ENCODE measurements around the gene GRIN2C. TPM values are rescaled to one million over a fixed set of nuclear protein-coding genes. Genes with fewer than 3 reads are reported as not detected.

Gene GRIN2C
- total RNA-seq, 1 donor from 2014 or later = 0.52 TPM

DNA sequence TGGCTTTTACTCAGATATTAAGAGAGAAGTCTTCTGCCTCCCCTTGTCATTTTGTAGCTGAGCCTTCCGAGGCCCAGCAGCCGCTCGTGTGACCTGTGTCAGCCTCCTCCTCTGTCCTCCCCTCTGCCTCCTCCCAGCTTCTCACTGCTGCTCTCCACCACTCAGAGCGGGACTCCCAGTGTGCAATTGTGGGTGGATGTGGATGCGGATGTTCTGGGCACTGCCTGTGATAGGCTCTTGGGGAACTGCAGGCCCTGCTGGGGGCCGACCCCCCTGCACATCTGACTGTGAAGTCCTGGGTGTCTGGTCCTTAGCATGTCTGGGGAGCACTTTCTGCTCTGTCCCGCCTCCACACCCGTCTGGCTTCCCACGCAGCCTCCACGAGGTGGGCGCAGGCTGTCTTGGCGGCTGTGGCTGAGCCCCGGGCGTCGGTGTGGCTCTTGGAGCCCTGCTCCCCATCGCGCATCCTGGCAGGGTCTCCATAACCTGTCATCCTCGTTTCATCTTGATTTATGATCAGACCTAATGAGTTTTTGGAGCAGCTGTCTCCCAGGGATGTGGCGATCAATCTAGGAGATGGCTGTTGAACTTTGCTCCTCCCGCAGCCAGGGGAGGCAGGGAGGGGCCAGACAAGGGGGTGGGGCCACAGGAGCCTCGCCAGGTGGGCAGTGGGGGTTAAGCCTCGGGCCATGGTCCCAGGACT, 28.1 kb downstream of the GRIN2C start:
- DNase-seq (no peak), ATAC-seq (no peak)
- intact Hi-C loops (cut with micrococcal nuclease) = no loop called here

DNA sequence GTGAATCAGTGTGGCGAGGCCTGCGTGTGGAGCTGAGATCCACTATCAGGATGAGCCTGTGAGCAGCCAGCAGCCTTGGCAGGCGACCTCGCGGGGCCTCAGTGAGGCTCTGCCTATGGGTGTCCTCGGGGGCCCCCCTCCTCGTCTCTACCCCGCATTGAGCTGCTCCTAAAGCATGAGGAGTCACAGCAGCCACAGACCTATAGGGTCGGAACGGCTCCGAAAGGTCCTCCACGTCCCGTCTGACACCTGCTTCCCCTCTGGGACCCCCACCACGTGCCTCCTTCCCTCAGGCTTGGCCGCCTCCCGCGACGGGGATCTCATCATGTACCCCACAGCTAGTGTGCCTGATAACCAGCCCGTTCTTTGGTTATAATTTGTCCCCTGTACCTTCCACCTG, 28.8 kb downstream of the GRIN2C start:
- DNase-seq (no peak), ATAC-seq (no peak)
- intact Hi-C loops (cut with micrococcal nuclease) = no loop called here

DNA sequence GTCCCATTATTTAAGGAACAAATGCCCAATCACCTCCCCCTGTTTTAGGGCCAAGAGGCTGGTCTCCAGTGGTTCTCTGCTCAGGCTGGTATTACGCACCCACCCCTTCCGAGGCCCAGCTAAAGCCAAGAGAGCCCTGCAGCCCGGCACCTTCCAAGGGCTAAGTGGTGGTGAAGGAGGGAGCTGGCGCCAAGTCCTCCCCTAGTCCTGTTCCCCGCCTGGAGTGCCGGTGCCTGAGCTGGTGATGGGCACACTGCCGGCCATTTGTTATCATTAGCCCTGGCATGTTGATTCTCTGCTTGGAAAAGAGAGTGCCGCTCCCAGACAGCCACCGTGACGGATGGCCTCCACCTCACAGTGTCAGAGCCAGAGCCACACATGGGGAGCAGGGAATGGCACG, 31.9 kb downstream of the GRIN2C start:
- ATAC-seq (no peak), DNase-seq (no peak)
- intact Hi-C loops (cut with micrococcal nuclease) = no loop called here

DNA sequence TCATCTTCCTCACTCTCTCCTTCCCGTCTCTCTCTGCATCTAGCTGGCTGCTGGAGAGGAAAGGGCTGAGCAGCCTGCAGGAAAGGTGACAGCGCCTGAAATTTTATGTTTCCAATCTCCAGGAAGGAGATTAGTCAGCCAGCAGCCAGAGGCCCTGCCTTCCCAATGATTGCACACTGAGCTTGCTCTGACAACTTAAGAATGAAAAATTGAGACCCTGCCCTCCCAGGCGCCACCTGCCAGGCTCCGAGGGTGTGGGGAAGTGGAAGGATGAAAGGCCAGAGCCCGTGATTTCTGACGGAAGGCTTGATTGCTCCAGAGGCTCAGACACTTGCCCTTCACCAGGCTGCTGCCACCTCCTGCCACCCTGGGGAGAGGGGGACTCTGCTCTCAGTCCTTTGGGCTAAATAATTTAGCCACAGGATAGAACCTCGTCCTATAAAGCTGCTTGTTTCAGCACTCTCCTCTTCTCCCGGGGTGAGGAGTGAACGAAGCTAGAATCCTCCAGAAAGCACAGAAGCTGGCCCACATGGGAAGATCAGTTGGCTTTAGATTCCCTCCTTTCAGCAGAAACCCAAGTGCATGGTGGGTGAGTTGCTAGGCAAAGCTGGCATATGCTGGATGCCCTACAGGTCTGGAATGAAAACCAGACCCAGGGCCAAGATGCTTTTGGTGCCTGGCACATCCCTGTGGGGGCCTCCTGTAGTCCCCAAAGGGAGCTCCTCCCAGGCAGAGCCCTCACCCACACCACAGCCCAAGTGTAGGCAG, 33.5 kb downstream of the GRIN2C start:
- intact Hi-C loops (cut with micrococcal nuclease) = no loop called here
- DNase-seq = no peak
- no peak for ATAC-seq

DNA sequence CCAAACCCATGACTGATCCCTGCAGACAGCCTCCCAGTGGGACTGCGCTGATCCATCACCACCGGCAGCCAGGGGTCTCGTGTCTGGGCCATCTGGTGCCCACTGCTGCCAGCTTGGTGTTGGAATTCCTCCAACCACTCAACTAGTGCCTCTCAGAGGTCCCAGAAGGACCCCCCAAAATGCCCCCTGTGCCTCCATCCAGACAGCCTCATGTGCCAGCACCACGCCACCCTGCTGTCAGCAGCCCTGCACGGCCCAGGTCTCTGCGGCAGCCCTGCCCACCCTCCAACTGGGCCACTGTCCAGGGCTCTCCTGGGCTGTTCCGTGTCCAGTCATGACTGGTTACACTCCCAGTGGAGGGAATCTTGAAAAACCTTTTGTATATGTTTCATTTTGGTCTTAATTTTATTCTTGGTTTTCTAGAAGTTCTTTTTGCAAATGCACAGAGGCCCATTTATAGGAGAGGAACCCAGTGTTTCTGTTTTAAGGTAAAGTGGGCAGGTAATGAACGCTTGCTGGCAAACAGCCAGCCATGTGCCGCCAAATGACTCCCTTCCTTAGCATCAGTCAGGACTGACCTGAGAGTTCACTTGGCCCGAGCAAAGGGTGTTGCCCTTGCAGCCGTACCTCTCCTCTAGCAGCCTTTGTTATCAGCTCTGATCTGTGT, 34.6 kb downstream of the GRIN2C start:
- ATAC-seq (no peak), DNase-seq (no peak)
- intact Hi-C loops (cut with micrococcal nuclease) = no loop called here

DNA sequence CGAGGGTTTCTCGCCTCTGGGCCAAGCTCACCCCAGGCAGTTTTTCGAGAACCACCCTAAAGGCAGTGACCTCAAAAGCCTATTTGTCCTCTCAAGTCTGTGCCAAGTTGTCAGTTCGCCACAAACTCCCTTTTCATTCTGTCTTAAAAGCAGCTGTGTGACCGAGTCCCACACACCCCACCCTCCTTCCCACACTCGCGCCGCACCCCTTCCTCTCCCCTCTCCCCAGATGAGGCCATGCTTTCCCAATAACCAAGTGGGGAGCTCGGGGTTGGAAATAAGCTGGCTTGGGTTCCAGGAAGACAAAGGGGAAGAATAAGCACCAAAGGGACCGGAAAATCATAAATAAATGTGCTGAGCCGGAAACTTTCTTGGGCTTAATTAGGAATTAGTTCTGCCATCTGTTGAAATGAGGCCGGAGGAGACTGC, 36.7 kb downstream of the GRIN2C start:
- ATAC-seq (peak; percentile 83), DNase-seq (peak; percentile 64)
- intact Hi-C loops (cut with micrococcal nuclease) = no loop called here

DNA sequence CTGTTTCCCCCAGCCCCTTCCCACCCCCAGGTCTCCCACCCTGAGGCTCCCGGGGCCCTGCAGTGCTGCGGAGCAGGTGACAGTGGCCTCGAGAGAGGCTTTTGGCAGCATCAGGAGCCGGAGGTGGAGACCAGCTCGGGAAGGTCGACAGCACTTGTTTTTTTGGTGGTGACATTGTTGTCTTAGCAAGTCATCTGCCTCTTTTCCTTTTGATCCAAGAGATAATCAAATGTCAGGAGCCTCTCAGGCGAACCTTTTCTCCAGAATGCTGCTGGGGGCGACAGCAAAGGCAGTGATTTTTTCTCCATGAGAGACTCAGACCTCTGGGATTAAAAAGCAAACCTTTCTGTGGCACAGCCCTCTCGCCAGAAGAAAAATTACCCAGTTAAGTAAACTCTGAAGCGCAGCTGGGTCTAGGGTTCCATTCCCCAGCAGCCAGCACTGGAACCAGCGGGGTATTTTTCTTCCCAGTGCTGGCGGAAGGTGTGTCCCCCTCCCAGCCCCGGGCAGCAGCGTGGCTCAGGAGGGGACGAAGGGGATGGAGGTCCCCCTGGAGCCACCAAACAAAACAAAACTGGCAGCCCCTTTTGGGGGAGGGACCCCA, 37.2 kb downstream of the GRIN2C start:
- ATAC-seq (peak; percentile 57), DNase-seq (no peak)
- intact Hi-C loops (cut with micrococcal nuclease) = no loop called here

DNA sequence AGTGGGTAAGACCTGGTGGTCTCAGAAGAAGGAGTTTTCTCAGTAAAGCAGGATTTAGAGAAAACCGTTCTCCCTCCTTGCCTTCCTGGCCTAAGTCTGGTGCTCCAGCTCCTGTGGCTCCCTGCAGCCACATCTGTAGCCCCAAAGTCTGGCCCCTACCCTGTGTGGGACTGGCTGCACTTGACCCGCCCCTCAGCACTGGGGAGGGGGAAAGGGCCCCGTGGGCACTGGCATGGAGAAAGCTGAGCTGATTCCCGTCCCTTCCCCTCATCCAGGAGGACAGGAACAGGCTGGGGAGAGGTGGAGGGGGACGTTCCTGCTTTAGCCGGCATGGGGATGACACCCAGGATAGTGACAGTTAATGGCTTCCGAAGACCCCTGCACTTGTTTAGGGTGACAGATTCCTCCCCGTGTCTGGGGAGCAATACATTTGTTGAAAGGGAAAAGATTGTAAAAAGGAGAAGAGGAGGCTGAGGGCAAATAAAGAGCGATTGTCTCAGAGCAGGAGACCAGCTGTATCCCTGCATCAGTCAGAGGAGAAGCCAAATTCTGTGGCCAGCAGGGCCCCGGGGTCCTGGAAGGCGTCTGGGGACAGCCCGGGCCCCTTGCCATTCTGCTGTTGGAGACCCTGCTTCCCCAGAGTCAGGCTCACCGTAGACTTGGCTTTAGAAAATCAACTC, 37.9 kb downstream of the GRIN2C start:
- DNase-seq (no peak), ATAC-seq (peak; percentile 62)
- intact Hi-C loops (cut with micrococcal nuclease) = no loop called here

DNA sequence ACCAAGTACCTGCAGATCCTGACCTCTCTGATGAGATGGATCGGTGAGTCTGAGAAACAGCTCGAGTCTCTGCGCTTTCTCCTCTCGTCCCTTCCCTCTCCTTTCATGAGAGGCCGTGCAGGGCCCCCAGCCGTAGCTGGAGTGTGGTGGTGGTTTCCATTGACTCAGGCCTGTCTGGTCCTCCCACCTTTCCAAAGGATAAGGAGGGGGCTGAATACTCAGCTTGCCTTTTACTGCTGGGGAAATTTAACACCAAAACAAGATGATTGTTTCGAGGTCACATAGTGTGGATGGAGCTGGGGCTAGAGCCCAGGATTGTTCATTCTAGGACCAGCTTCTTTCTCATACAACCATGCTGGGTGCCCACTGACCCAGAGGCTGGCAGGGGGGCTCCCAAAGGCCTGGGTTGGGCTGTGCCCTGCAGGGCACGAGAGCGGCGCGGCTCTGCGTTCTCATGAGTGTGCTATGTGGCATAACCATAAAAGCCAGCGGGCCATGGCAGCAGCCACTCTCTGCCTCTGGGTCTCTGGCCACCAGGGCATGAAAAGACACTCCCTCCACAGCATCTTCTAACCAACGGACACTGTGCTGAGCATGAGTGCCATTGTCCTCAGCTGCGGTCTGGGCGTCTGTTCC, 39.8 kb downstream of the GRIN2C start:
- DNase-seq = no peak
- intact Hi-C loops (cut with micrococcal nuclease) = no loop called here
- no peak for ATAC-seq

DNA sequence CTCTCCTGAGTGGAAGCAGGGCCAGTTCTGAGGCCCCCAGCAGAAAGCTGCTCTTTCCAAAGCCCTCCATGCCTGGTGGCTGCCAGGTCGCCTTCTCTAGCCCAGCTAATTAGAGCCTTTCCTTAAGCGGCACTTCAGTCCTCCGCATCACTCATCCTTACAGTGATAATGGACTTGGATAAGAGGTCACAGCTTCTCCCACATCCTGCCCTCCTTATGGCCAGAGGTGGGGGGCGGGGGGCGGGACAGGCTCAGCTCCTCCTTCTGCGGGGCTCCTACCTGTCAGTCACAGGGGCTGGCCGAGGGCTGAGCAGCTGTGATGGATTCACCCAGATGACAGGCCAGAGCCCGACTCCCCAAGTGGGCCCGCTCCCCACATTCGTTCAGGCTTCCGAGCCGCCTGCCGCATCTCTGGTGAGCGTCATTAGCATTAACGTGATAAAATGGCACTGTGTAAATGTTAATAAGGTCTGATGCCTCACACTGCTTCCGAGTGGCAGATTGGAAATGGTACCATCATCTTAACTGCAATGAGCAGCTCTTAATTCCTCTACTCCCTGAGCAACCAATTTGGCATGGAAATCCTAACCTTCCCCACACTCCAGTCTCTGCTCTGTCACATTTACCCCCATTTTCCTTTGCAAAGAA, 41.3 kb downstream of the GRIN2C start:
- intact Hi-C loops (cut with micrococcal nuclease) = no loop called here
- no peak for DNase-seq
- no peak for ATAC-seq

DNA sequence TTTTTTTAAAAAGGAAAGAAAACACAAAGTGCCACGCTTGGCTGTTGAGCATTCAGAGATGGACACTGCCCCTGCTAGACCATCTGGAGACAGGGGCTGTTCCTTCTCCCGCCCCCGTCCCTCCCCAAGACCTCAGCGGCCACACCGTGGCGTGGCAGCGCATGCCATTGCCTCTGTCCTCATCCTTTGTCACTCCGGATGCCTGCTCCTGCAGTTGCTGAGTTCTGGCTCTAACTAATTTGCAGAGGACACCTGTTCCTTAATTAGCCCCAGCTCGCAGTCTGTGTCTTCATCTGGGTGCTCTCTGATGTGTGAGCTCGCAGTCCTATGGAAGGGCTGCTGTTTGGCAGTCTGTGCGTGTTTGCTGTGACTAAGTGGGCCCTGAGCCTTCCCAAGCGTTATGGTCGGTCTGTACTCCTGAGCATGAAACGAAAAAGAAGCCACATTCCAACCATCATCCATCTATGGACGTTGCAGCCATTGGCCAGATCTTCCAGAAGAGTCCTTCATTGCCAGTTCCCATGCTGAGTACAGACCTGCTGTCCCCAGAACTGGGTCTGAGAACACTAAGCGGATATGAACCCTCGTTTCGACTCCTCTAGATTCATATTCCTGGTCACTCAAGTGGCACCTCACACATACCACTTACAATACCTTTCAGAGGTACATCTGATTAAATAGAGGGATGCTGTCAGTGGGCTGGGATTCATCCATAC, 42.6 kb downstream of the GRIN2C start:
- ATAC-seq (no peak), DNase-seq (no peak)
- intact Hi-C loops (cut with micrococcal nuclease) = no loop called here

DNA sequence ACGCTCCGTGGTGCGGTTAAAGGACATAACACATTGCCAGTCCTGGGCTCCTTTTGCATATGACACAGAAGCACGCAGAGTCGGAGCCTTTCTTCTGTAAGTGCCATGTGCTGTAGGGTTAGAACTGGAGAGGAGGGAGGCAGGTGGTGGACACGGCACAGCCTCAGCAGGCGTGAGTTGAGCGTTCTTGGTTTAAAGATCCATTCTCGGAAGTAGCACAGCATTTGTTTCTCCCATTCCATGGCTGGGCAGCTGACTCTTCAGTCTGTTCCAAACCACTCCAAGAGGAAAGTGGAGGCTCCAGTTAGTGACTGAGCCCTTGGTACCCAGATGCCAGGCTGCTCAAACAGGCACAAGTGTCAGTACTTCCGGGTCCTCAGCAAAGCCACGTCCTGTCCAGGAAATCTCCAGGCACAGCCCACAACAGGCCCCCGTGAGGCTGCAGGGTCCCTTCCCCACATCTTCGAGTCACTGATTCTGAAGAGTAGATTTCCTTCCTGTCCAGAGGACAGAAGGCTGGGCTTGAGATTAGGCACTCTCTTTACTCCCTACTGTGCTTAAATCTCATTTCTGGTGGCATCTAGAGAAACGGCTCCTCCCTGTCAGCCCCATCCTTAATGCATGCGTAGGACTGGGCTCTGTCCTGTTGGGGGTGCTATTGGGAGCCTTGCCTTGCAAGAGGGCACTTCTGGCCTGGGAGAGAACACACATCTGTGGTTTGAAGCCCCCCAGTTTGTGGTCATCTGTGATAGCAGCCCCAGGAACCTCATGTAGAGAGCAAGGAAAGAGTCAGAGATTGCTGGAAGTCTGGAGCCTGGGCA, 43.9 kb downstream of the GRIN2C start:
- no peak for ATAC-seq
- intact Hi-C loops (cut with micrococcal nuclease) = no loop called here
- DNase-seq = no peak

DNA sequence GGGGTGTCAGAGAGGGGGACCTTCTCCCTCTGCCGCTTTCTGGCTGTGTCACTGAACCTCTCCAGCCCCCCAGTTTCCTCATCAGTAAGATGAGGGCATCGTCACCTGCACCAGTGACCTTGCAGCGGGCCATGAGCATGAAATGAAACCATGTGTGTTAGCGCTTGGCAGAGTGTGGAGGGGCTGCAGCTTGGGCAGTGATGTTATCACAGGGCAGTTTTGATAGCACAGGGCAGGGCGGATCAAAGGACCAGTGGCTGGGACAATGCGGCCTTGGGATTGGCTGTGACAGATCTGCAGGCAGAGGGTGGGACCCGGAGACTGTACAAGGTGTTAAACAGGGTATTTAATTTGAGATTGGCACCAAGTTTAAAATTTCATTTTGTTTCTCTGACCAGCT, 44.6 kb downstream of the GRIN2C start:
- no peak for DNase-seq

DNA sequence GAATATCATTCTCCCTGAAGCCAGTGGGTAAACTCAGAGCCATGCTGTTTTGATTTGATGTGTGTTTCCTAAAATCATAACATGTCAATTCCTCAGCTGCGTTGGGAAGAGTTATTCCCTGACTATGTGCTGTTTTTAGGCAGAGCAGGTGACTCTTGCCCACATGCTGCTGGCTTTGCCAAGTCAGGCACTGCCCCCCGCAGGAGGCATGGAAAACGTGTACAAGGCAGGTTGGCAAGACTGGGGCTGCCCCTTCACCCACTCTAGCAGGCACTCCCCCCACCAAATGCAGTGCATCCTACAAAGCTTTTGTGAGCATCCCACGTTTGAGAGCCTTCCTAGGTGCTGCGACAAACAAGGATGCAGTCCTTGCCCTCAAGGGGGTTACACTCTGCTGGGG, 45.2 kb downstream of the GRIN2C start:
- intact Hi-C loops (cut with micrococcal nuclease) = no loop called here
- ATAC-seq (no peak), DNase-seq (no peak)

More for the DNA sequence above, 44.6 kb downstream of the GRIN2C start:
- ATAC-seq = no peak
- intact Hi-C loops (cut with micrococcal nuclease) = no loop called here

DNA sequence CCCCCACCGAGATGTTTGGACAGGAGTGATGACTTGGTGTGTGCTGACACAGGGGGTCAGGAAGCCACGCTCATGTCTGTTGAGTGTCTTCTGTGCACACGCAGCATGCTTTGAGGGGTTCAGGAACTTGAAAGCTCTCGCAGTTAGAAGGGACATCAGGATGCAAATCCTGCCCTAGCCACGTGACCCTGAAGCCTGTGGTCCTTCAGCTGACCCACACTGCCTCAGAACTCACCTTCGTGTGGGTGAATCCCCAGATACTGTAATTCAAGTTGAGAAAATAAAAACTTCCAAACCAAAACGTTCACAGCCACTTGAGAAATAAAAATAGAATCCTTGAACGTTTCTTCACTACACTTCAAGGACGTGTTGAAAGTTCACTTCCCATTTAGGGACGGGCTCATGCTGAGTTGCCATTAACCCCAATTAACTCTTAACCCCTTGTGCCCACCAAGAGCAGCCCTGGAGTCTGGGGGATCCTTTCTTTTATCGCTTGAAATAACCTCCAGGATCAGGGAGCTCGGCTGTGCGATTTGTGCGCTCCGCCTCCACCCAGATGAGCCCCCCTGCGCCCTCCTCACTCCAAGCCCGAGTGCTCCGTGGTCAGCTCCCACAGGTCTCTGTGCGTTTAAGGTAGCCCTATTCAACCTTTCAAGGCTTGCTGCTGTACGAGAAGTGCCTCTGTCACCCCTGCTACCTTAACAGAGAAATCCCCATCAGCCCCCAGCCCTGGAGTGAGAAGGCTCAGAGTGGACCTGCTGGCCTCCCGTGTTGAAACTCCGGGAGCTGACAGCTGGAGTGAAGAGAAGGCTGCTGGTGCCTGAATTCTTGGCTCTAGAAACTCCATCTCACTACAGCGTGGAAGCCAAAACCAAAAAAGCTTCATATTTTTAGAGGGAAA, 47.3 kb downstream of the GRIN2C start:
- intact Hi-C loops (cut with micrococcal nuclease) = no loop called here
- peak; percentile 87 for ATAC-seq
- peak; percentile 58 for DNase-seq

Data from left ventricle myocardium superior (tissue), 1 donor.